Measurements from ENCODE around the gene NOS3.

The NOS3 gene

DNA sequence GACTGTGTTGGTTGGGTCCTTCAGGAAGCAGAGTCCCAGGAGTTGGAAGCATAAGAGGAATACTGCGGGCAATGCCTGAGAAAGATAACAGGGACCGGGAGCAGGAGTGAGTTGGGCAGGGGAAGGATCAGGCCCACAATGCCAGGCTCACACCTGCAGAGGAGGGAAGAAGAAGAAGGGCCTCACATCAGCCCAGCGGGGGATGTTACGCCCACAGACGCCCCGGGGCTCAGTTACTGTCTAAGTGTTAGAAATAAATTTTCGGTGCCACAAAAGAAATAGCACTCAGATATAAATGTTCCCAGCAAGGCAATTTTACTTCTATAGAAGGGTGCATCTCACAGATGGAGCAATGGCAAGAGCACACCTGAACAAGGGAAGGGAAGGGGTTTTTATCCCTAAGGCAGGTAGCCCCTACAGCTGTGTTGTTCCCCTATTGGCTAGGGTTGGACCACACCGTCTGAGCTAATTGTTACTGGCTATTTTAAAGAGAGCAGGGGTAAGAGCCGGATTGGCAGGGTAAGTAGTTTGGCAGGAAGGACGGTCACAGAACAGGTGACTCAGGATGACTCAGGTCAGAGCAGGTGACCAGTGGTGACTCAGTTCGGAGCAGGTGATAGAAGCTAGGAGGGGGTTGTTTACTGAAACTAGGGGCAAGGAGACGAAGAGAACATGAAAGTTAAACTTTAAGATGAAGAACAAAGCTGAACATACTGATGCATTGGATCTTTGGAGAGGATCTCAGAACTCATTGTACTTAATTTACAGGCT, at the start of gene NOS3:
Gene NOS3, plus strand, starts transcription at position 602 of the 771 bp plus-strand sequence. CDS start 2,787 bp downstream, outside the sequence.
- TF ChIP-seq POLR2A (IDR thresholded peaks at IDR 0.05; ENCODE audit: low read depth, low read length), result no peak
- no peak for FAIRE-seq

DNA sequence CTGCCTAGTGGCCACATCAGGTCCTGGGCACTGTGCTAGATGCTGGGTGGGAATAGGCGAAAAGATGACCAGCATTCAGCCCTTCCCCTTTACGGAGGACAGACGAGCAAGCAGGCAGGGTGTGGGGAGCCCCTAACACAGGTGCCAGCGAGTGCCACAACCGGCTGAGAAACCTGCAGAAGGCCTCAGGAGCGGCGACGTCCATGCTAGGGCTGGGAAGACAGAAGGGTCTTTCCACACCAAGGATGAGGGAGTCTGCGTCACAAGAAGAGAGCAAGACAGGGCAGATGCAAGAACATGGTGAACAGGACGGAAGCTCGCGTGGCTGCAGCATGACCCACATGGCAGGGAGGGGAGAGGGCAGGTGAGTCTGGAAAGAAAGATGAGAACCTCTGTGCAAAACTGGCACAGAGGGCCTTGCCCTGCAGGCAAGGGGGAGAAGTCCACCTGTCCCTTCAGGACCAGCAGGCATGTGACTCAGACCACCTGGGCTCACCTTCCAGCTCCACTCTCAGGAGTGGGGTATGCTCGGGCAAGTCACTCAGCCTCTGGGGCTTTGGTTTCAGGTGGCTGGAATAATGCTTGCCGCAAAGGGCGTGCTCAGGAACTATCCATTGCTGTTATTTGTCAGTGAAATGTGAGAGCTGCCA, 49.3 kb upstream of the NOS3 start:
- DNase-seq (ENCODE audit: insufficient read length, low spot score) (no peak), FAIRE-seq (no peak)
- TF ChIP-seq POLR2A (IDR thresholded peaks at IDR 0.05; ENCODE audit: low read depth, low read length), result no peak

More for the DNA sequence above, at the start of gene NOS3:
- DNase-seq (ENCODE audit: insufficient read length, low spot score), result no peak

DNA sequence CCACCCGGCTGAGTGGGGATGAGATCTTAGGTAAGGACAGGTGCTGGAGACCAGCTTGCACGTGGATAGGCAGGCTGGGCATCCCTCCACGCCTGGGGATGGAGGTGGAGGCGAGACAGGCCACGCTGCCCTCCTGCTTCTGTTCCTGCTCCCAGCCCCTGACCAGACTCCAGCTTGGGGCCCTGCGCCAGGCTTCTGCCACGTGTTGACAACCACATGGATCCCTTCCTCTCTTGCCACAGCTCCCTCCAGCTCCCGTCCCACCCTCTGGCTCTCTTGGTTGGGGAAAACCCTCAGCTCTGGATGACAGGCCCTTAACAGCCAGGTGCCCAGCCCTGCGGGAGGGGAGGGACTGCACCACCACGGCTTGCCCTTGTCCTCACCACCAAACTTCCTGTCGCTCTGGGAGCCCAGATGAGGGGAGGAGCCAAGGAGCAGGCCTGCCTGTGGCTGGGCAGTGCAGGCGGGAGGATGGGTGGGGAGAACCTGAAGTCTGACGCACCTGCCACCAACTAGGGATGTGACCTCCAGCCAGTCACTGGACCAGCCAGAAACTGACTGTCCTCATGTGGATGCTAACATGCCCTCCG, 48.7 kb upstream of the NOS3 start:
- no peak for TF ChIP-seq POLR2A (IDR thresholded peaks at IDR 0.05; ENCODE audit: low read depth, low read length)
- DNase-seq (ENCODE audit: insufficient read length, low spot score) (no peak), FAIRE-seq (no peak)

DNA sequence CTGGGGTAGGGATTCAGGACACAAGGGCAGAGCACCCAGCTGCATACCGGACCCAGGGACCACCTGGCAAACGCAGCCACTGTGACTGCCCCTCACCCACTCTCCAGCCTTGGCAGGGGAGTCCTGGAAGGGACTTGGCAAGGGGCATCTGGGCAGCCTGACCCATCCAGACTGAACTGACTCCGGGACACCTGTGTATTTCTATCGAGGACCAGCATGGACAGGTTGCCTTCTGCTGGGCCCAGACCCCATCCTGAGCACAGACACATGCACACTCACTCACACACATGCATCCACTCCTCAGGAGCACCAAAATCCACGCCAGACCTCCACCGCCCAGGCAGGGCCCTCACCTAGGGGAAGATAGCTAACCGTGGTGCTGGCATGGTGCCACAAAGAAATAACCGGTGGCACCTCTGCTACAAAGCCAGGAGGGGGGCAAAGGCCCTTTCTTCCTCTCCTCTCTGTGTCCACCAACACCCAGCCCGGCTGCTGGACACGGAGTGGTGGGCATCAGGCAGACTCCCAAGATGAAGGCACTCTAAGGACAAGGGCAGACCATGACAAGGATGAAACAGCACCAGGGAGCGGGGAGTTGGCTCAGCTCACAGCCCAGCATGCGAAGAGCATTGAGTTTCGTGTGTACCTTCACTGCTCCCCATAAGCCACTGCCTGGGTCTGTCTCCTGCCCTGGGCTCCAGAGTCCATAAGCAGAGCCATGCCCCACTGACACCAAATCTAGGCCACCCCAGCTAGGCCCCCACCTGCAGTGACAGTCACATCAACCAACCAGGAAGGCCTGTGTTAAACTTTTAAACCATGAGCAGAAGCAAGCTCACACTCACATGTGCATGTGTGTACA, 48.0 kb upstream of the NOS3 start:
- FAIRE-seq, result no peak
- TF ChIP-seq POLR2A (IDR thresholded peaks at IDR 0.05; ENCODE audit: low read depth, low read length), result no peak
- DNase-seq (ENCODE audit: insufficient read length, low spot score), result no peak

DNA sequence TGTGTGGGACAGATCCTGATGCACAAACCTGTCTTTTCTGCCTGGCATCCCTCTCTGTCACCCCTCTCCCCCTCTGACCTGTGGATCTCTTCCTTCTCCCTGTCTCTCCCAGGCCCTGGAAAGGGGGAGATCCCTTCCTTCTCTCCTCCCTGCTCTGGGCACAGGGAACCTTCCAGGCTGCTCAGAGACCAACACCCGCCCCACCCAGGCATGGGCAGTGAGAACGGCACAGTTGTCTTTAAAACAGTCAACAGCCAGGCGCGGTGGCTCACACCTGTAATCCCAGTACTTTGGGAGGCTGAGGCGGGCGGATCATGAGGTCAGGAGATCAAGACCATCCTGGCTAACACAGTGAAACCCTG, 47.4 kb upstream of the NOS3 start:
- DNase-seq (ENCODE audit: insufficient read length, low spot score), result no peak
- no peak for FAIRE-seq
- TF ChIP-seq POLR2A (IDR thresholded peaks at IDR 0.05; ENCODE audit: low read depth, low read length), result no peak

DNA sequence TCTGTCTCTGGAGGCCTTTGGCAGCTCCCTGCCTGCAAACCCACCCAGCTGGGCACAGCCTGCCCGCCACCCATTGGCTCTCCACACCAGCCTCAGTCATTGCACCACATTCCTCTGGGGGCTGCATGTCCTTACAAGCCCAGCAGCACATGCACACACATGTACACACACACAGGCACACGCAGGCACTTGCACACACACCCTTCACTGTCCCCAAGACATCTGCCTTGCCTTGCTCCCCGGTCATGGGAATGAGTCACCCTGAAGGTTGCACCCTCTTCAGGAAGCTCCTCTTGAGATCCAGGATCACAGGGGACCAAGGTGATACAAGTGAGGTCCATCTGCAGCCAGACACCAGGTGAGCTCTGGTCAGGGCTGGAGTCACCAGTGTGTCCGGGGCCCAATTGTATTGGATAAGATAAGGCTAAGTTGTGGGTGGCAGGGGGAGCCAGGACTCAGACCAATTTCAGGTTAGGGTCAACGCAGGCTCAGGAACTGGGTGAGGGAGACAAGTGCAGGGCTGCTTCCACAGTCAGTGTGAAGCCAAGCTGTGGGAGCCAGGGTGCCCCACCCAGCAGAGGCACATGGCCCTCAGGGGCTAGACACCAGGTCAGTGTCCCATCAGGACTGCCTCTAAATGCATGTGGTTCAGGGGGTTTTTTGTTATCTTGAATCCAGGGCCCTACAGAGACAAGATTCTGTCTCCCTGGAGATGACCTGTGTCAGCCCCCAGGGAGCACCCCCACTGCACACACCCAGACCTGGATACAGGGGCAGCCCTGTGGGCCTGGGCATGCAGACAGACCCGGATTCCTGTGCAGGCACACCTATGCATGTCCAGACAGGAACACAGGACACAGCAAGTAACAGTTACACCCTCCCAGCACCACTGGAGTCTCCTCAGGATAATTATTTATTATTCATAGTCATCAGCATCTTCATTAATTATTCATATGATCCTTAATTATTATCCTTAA, 46.5 kb upstream of the NOS3 start:
- DNase-seq (ENCODE audit: insufficient read length, low spot score), result no peak
- no peak for TF ChIP-seq POLR2A (IDR thresholded peaks at IDR 0.05; ENCODE audit: low read depth, low read length)
- no peak for FAIRE-seq

DNA sequence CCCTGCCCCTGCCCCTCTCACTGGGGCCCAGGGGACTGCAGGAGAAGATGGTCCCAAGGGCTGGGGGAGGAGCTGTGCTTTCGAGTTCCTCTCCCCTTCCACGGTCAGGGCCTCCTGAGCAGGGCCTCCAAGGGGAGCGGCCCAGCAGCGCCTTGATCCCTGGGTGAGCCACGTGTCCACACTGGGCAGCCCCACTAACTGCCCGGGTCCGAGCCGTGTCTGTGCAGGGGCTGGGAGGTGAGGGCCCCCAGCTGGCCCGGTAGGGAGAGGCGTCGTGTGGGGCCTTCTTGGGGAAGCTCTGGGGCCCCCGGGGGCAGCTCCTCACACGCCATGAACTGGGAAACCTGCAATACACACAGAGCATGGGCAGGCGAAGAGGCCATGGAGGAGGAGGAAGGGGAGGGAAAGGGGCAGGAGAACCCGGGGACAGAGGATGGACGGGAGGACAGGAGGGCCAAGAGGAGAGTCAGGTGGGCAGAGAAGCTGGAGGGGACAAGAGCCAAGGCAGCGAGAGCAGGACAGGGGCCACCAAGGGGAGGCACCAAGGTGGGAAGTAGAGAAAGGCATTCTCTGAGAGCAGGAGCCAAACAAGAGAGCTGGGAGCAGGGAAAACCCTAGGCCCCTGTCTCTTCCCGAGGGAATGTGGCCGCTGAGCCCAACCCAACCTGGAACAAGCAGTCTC, 45.5 kb upstream of the NOS3 start:
- no peak for TF ChIP-seq POLR2A (IDR thresholded peaks at IDR 0.05; ENCODE audit: low read depth, low read length)
- FAIRE-seq (no peak), DNase-seq (ENCODE audit: insufficient read length, low spot score) (no peak)

DNA sequence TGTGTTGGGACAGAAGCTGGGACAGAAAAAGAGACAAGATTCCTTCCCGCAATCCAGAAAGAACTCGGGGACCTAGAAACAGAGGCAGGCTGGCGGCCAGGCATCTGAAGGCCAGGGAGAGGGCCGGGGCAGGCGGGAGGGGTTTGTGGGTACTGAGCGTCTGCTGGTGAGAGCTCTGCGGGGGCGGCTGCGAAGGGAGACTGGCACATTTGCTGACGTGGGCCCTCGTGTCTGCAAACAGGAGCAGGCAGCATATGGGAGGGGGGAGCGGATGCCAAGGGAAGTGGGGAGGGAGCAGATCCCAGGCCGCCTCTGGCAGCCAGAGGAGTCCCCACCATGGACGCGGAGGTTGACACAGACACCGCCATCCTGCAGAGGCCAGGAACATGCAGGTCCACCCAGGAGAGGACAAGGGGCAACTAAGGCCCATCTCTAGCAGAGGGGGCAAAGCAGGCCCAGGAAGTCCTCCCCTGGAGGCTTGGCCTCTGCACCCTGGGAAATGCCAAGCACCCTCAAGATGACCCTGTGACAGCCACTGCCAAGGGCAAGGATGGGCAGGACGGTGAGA, 44.9 kb upstream of the NOS3 start:
- TF ChIP-seq POLR2A (IDR thresholded peaks at IDR 0.05; ENCODE audit: low read depth, low read length), result no peak
- DNase-seq (ENCODE audit: insufficient read length, low spot score) (no peak), FAIRE-seq (no peak)

DNA sequence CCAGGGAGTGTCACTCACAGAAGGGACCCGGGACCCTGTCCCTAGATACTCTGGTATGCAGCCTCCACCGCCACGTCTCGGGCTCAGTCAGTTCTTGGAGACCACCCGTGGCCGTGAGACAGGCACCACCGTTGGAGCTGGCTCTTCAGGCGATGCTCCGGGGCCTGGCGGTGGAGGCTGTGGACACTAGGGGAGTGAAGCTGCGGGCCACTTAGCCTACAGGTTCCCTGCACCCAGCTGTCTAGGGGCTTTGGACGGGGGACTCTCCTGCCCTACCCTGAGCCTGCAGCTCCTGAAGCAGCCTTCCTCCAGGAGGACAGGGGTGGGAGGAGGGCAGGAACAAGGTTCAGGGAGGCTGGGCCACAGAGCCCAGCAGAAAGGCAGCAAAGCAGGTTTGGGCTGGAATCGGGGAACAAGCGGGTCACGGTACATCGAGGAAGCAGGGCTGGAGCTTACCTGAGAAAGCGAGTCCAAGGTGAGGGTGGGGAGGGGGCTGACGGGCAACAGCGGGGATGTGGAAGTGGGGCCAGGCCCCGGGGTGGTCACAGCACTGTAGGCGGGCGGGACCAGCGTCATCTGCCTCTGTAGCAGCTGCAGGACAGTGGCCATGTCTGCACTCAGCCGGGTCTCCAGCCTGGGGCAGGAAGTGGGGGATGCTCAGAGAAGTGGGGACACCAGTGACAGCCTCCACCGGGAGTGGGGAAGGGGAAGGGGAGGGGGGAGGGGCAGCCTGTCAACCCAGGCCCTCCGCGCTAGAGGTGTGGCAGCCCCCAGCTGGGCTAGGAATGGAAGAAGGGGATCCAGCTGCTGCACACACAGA, 44.2 kb upstream of the NOS3 start:
- FAIRE-seq, result no peak

DNA sequence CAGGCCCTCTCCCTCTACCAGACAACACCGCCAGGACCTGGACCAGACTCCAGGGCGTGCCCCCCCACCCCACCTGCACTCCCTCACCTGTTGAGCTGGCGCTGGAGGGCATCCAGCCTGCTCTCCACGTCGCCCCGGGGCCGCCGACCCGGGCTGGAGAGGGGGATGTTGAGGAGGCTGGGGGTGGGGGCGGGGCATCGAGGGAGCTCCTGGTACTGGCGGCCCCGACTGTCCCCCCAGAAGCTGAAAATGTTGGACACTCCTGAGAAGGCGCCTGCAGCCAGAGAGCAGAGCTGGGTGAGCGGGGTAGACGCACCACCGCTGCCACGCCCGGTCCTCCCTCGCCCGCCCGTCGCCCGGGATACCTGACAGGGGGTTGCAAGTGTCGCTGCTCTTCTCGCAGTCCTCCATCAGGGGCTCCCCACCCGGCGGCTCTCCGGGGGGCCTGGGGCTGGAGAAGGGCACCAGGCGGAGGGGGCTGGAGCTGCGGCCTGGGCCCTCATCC, 43.5 kb upstream of the NOS3 start:
- FAIRE-seq (no peak), DNase-seq (ENCODE audit: insufficient read length, low spot score) (no peak)
- TF ChIP-seq POLR2A (IDR thresholded peaks at IDR 0.05; ENCODE audit: low read depth, low read length), result no peak

More for the DNA sequence above, 44.2 kb upstream of the NOS3 start:
- DNase-seq (ENCODE audit: insufficient read length, low spot score), result no peak
- no peak for TF ChIP-seq POLR2A (IDR thresholded peaks at IDR 0.05; ENCODE audit: low read depth, low read length)

All from H54 (cell line).